WTC11 (cell line): ENCODE data around the gene PRR5L. TPM values are rescaled to one million over a fixed set of nuclear protein-coding genes. Genes with fewer than 3 reads are reported as not detected.

Experiments used
- ATAC-seq: fragments of 200-7000 bp; cut with Tn5 transposase; 2 replicates; pipeline ENCODE4 v1.10.0; 2021; ENCODE audit warnings: mild to moderate bottlenecking, moderate library complexity
- CTCF ChIA-PET: fragments of 300-600 bp; sonication (Branson Sonifier 250); formaldehyde crosslinking; loops from one replicate; lab custom pipeline; 2021; ENCODE audit warnings: antibody characterized with exemption; lab: Charles Lee
- POLR2A ChIA-PET: fragments of 350-600 bp; sonication (Branson Sonifier 250); formaldehyde crosslinking; loops from one replicate; lab custom pipeline; 2021; ENCODE audit warnings: antibody characterized with exemption; lab: Charles Lee
- DNase-seq: peaks from one replicate; pipeline ENCODE4 v3.0.0; 2021; ENCODE audit warnings: low spot score
- H3K27ac Mint-ChIP-seq: 2 replicates; pipeline ENCODE4 v1.8.0; 2021; ENCODE audit warnings: mixed read lengths
- H3K27me3 Mint-ChIP-seq: 2 replicates; pipeline ENCODE4 v1.8.0; 2021; ENCODE audit warnings: low read depth, mild to moderate bottlenecking, moderate library complexity, mixed read lengths
- H3K36me3 Mint-ChIP-seq: 2 replicates; pipeline ENCODE4 v1.8.0; 2021; ENCODE audit warnings: mixed read lengths
- H3K4me1 Mint-ChIP-seq: 2 replicates; pipeline ENCODE4 v1.8.0; 2022; ENCODE audit warnings: mixed read lengths
- H3K4me3 Mint-ChIP-seq: 2 replicates; pipeline ENCODE4 v1.8.0; 2021; ENCODE audit warnings: mild to moderate bottlenecking, moderate library complexity, mixed read lengths
- H3K9me3 Mint-ChIP-seq: 2 replicates; pipeline ENCODE4 v1.8.0; 2021; ENCODE audit warnings: mixed read lengths
- FOXK1 ChIP-seq: sonication (generic); formaldehyde crosslinking; IDR thresholded peaks from 2 replicates; pipeline ENCODE4 v1.8.0; 2022; ENCODE audit warnings: mild to moderate bottlenecking, moderate library complexity, missing genetic modification reagents
- FOXP1 ChIP-seq: sonication (generic); formaldehyde crosslinking; IDR thresholded peaks from 2 replicates; pipeline ENCODE4 v1.8.0; 2022; ENCODE audit warnings: missing genetic modification reagents, mild to moderate bottlenecking, moderate library complexity, borderline replicate concordance
- IRF2 ChIP-seq: sonication (generic); formaldehyde crosslinking; IDR thresholded peaks from 2 replicates; pipeline ENCODE4 v1.8.0; 2022; ENCODE audit warnings: low read depth, missing genetic modification reagents, borderline replicate concordance
- MYBL2 ChIP-seq: sonication (generic); formaldehyde crosslinking; IDR thresholded peaks from 2 replicates; pipeline ENCODE4 v1.8.1; 2023; ENCODE audit warnings: mild to moderate bottlenecking, moderate library complexity, missing genetic modification reagents
- NFYB ChIP-seq: sonication (generic); formaldehyde crosslinking; conservative IDR thresholded peaks from 2 replicates; pipeline ENCODE4 v1.8.0; 2022; ENCODE audit warnings: low read depth, missing genetic modification reagents
- RELA ChIP-seq: sonication (generic); formaldehyde crosslinking; IDR thresholded peaks from 2 replicates; pipeline ENCODE4 v1.8.1; 2022; ENCODE audit warnings: missing genetic modification reagents, mild to moderate bottlenecking, borderline replicate concordance
- SMAD3 ChIP-seq: sonication (generic); formaldehyde crosslinking; IDR thresholded peaks from 2 replicates; pipeline ENCODE4 v1.8.0; 2022; ENCODE audit warnings: missing genetic modification reagents, mild to moderate bottlenecking, borderline replicate concordance
- TEAD1 ChIP-seq: sonication (generic); formaldehyde crosslinking; IDR thresholded peaks from 2 replicates; pipeline ENCODE4 v1.8.0; 2022; ENCODE audit warnings: mild to moderate bottlenecking, missing genetic modification reagents
- TP53 ChIP-seq: sonication (generic); formaldehyde crosslinking; IDR thresholded peaks from 2 replicates; pipeline ENCODE4 v1.8.1; 2023; ENCODE audit warnings: mild to moderate bottlenecking, missing genetic modification reagents
- ZNF232 ChIP-seq: sonication (generic); formaldehyde crosslinking; IDR thresholded peaks from 2 replicates; pipeline ENCODE4 v1.8.0; 2022; ENCODE audit warnings: mild to moderate bottlenecking, missing genetic modification reagents
- total RNA-seq: library from RNA; stranded (reverse); gene quantifications from 3 replicates; pipeline ENCODE4 v1.2.3, GENCODE V29; 2021
- TF ChIP-seq, protein P1 (sequence below): fragments of 200-600 bp; IDR thresholded peaks from 2 replicates; pipeline ENCODE4 v1.8.0; 2022; ENCODE audit warnings: antibody characterized with exemption
- TF ChIP-seq, protein P2 (sequence below): sonication (generic); formaldehyde crosslinking; IDR thresholded peaks from 2 replicates; pipeline ENCODE4 v1.8.1; 2023; ENCODE audit warnings: mild to moderate bottlenecking, missing genetic modification reagents, moderate library complexity
- TF ChIP-seq, protein P3 (sequence below): sonication (generic); formaldehyde crosslinking; IDR thresholded peaks from 2 replicates; pipeline ENCODE4 v1.8.0; 2022; ENCODE audit warnings: mild to moderate bottlenecking, missing genetic modification reagents
- TF ChIP-seq, protein P4 (sequence below): sonication (generic); formaldehyde crosslinking; IDR thresholded peaks from 2 replicates; pipeline ENCODE4 v1.8.0; 2022; ENCODE audit warnings: mild to moderate bottlenecking, missing genetic modification reagents
- TF ChIP-seq, protein P5 (sequence below): sonication (generic); formaldehyde crosslinking; IDR thresholded peaks from 2 replicates; pipeline ENCODE4 v1.8.0; 2022; ENCODE audit warnings: mild to moderate bottlenecking, missing genetic modification reagents
- TF ChIP-seq, protein P6 (sequence below): sonication (generic); formaldehyde crosslinking; IDR thresholded peaks from 2 replicates; pipeline ENCODE4 v1.8.0; 2023; ENCODE audit warnings: missing genetic modification reagents, mild to moderate bottlenecking, borderline replicate concordance
- TF ChIP-seq, protein P7 (sequence below): sonication (generic); formaldehyde crosslinking; IDR thresholded peaks from 2 replicates; pipeline ENCODE4 v1.8.1; 2023; ENCODE audit warnings: mild to moderate bottlenecking, missing genetic modification reagents
- TF ChIP-seq, protein P8 (sequence below): sonication (generic); formaldehyde crosslinking; IDR thresholded peaks from 2 replicates; pipeline ENCODE4 v1.8.1; 2023; ENCODE audit warnings: mild to moderate bottlenecking, moderate library complexity, missing genetic modification reagents
- TF ChIP-seq, protein P9 (sequence below): sonication (generic); formaldehyde crosslinking; conservative IDR thresholded peaks from 2 replicates; pipeline ENCODE4 v1.8.1; 2022; ENCODE audit warnings: mild to moderate bottlenecking, missing genetic modification reagents

PRR5L gene
- total RNA-seq, 1 experiment from 2014 or later = 3.9 TPM

DNA sequence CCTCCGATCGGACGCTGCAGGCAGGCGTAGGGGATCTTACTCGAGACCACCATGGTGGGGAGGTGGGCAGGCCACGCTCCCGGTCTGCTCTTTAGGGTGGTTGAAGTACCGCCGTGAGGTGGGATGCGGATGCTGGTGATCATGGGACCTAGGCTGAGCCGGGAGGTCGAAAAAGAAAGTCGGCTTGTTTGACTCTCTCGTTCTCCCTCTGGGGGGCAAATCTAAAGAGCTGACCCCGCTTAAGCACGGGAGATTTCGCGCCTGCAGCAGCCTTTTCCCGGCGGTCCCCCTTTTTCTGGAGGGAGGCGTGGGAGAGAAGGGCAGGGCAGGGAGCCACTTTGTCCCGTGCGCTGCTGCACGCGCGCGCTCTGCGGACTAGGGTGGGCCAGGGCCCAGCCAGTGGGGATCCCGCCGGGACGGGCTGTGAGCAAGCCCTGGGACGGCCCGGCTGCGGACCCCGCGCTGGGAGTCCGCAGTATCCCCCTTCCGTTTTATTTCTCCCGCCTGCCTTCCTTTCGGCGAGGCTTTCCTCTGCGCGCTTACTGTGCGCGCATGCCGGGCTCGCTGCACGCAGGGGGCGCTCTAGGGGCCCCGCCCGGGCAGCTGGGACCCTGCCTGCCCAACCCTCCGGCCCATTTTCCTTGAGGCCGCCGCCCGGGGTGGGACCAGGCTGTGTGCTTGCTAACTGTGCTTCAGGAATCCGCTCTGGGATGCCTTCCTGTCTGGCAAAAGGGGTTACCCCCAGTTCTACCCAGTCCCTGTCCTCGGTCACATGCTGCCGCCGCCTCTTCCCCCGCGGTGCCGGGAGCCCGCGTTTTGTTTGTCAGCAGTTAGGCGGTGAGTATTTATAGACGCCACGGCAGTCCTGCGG is 81.0 kb downstream of the PRR5L start:
- H3K27me3 Mint-ChIP-seq = peaks cover 81% of the 10 kb centered on the region
- ChIA-PET CTCF (interaction anchor here (0.6 to 3.9 kb wide), 13 partner anchors 12 to 133 kb away, joined by 3 to 18 read pairs (median 5); partner anchors contain the start of gene TRAF6), POLR2A (interaction anchor here (0.7 to 1.4 kb wide), 4 partner anchors 36 to 98 kb away, joined by 3 to 4 read pairs (median 3); no protein-coding TSS in a partner anchor)
- peak overlapping the region; percentile 90 for H3K4me3 Mint-ChIP-seq
- peak; percentile 87 for ATAC-seq
- no peak overlapping the region for H3K27ac Mint-ChIP-seq
- no peaks in the 10 kb centered on the region for H3K9me3 Mint-ChIP-seq
- peaks cover 12% of the 10 kb centered on the region for H3K4me1 Mint-ChIP-seq
- DNase-seq = peak; percentile 76
- no peaks in the 10 kb centered on the region for H3K36me3 Mint-ChIP-seq
- peak; percentile 83; the same call in 1 of the 2 replicates for TF ChIP-seq MYBL2
- TF ChIP-seq, protein P1, sequence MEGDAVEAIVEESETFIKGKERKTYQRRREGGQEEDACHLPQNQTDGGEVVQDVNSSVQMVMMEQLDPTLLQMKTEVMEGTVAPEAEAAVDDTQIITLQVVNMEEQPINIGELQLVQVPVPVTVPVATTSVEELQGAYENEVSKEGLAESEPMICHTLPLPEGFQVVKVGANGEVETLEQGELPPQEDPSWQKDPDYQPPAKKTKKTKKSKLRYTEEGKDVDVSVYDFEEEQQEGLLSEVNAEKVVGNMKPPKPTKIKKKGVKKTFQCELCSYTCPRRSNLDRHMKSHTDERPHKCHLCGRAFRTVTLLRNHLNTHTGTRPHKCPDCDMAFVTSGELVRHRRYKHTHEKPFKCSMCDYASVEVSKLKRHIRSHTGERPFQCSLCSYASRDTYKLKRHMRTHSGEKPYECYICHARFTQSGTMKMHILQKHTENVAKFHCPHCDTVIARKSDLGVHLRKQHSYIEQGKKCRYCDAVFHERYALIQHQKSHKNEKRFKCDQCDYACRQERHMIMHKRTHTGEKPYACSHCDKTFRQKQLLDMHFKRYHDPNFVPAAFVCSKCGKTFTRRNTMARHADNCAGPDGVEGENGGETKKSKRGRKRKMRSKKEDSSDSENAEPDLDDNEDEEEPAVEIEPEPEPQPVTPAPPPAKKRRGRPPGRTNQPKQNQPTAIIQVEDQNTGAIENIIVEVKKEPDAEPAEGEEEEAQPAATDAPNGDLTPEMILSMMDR = peak; percentile 59
- peak; percentile 52; the same call in 1 of the 2 replicates for TF ChIP-seq TP53 (CRISPR knock-in tag)
- TF ChIP-seq, protein P2, sequence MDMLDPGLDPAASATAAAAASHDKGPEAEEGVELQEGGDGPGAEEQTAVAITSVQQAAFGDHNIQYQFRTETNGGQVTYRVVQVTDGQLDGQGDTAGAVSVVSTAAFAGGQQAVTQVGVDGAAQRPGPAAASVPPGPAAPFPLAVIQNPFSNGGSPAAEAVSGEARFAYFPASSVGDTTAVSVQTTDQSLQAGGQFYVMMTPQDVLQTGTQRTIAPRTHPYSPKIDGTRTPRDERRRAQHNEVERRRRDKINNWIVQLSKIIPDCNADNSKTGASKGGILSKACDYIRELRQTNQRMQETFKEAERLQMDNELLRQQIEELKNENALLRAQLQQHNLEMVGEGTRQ (CRISPR knock-in tag) = 0 out of 2 replicates have a peak, but pooled peaks have one; percentile 53
- no peak for TF ChIP-seq IRF2 (CRISPR knock-in tag)
- TF ChIP-seq, protein P3, sequence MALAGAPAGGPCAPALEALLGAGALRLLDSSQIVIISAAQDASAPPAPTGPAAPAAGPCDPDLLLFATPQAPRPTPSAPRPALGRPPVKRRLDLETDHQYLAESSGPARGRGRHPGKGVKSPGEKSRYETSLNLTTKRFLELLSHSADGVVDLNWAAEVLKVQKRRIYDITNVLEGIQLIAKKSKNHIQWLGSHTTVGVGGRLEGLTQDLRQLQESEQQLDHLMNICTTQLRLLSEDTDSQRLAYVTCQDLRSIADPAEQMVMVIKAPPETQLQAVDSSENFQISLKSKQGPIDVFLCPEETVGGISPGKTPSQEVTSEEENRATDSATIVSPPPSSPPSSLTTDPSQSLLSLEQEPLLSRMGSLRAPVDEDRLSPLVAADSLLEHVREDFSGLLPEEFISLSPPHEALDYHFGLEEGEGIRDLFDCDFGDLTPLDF (CRISPR knock-in tag) = no peak
- TF ChIP-seq, protein P4, sequence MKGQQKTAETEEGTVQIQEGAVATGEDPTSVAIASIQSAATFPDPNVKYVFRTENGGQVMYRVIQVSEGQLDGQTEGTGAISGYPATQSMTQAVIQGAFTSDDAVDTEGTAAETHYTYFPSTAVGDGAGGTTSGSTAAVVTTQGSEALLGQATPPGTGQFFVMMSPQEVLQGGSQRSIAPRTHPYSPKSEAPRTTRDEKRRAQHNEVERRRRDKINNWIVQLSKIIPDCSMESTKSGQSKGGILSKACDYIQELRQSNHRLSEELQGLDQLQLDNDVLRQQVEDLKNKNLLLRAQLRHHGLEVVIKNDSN (CRISPR knock-in tag) = peak; percentile 54; the same call in 1 of the 2 replicates
- TF ChIP-seq, protein P5, sequence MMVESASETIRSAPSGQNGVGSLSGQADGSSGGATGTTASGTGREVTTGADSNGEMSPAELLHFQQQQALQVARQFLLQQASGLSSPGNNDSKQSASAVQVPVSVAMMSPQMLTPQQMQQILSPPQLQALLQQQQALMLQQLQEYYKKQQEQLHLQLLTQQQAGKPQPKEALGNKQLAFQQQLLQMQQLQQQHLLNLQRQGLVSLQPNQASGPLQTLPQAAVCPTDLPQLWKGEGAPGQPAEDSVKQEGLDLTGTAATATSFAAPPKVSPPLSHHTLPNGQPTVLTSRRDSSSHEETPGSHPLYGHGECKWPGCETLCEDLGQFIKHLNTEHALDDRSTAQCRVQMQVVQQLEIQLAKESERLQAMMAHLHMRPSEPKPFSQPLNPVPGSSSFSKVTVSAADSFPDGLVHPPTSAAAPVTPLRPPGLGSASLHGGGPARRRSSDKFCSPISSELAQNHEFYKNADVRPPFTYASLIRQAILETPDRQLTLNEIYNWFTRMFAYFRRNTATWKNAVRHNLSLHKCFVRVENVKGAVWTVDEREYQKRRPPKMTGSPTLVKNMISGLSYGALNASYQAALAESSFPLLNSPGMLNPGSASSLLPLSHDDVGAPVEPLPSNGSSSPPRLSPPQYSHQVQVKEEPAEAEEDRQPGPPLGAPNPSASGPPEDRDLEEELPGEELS (CRISPR knock-in tag) = peak; percentile 53; the same call in 1 of the 2 replicates
- peak; percentile 62; the same call in 1 of the 2 replicates for TF ChIP-seq FOXK1 (CRISPR knock-in tag)
- no peak for TF ChIP-seq RELA
- TF ChIP-seq, protein P6, sequence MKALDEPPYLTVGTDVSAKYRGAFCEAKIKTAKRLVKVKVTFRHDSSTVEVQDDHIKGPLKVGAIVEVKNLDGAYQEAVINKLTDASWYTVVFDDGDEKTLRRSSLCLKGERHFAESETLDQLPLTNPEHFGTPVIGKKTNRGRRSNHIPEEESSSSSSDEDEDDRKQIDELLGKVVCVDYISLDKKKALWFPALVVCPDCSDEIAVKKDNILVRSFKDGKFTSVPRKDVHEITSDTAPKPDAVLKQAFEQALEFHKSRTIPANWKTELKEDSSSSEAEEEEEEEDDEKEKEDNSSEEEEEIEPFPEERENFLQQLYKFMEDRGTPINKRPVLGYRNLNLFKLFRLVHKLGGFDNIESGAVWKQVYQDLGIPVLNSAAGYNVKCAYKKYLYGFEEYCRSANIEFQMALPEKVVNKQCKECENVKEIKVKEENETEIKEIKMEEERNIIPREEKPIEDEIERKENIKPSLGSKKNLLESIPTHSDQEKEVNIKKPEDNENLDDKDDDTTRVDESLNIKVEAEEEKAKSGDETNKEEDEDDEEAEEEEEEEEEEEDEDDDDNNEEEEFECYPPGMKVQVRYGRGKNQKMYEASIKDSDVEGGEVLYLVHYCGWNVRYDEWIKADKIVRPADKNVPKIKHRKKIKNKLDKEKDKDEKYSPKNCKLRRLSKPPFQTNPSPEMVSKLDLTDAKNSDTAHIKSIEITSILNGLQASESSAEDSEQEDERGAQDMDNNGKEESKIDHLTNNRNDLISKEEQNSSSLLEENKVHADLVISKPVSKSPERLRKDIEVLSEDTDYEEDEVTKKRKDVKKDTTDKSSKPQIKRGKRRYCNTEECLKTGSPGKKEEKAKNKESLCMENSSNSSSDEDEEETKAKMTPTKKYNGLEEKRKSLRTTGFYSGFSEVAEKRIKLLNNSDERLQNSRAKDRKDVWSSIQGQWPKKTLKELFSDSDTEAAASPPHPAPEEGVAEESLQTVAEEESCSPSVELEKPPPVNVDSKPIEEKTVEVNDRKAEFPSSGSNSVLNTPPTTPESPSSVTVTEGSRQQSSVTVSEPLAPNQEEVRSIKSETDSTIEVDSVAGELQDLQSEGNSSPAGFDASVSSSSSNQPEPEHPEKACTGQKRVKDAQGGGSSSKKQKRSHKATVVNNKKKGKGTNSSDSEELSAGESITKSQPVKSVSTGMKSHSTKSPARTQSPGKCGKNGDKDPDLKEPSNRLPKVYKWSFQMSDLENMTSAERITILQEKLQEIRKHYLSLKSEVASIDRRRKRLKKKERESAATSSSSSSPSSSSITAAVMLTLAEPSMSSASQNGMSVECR (CRISPR knock-in tag) = 0 out of 2 replicates have a peak, but pooled peaks have one; percentile 24
- TF ChIP-seq SMAD3 (CRISPR knock-in tag) = 0 out of 2 replicates have a peak, but pooled peaks have one; percentile 26
- TF ChIP-seq, protein P7, sequence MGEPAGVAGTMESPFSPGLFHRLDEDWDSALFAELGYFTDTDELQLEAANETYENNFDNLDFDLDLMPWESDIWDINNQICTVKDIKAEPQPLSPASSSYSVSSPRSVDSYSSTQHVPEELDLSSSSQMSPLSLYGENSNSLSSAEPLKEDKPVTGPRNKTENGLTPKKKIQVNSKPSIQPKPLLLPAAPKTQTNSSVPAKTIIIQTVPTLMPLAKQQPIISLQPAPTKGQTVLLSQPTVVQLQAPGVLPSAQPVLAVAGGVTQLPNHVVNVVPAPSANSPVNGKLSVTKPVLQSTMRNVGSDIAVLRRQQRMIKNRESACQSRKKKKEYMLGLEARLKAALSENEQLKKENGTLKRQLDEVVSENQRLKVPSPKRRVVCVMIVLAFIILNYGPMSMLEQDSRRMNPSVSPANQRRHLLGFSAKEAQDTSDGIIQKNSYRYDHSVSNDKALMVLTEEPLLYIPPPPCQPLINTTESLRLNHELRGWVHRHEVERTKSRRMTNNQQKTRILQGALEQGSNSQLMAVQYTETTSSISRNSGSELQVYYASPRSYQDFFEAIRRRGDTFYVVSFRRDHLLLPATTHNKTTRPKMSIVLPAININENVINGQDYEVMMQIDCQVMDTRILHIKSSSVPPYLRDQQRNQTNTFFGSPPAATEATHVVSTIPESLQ (CRISPR knock-in tag) = no peak
- TF ChIP-seq, protein P8, sequence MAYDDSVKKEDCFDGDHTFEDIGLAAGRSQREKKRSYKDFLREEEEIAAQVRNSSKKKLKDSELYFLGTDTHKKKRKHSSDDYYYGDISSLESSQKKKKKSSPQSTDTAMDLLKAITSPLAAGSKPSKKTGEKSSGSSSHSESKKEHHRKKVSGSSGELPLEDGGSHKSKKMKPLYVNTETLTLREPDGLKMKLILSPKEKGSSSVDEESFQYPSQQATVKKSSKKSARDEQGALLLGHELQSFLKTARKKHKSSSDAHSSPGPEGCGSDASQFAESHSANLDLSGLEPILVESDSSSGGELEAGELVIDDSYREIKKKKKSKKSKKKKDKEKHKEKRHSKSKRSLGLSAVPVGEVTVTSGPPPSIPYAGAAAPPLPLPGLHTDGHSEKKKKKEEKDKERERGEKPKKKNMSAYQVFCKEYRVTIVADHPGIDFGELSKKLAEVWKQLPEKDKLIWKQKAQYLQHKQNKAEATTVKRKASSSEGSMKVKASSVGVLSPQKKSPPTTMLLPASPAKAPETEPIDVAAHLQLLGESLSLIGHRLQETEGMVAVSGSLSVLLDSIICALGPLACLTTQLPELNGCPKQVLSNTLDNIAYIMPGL = peak; percentile 81
- TF ChIP-seq, protein P9, sequence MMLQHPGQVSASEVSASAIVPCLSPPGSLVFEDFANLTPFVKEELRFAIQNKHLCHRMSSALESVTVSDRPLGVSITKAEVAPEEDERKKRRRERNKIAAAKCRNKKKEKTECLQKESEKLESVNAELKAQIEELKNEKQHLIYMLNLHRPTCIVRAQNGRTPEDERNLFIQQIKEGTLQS (CRISPR knock-in tag) = no peak
- no peak for TF ChIP-seq FOXP1 (CRISPR knock-in tag)
- peak; percentile 83; the same call in 1 of the 2 replicates for TF ChIP-seq ZNF232 (CRISPR knock-in tag)
- TF ChIP-seq NFYB (CRISPR knock-in tag) = no peak
- no peak for TF ChIP-seq TEAD1
